ENCODE results near the gene CYP11A1.

Gene CYP11A1

GRCh38 chr15:74388363-74388951, 21.0 kb upstream of the CYP11A1 start:
- DNase-seq (ENCODE audit: low read depth, low spot score): no peak

GRCh38 chr15:74387621-74388362, 20.3 kb upstream of the CYP11A1 start:
- no peak for DNase-seq (ENCODE audit: low read depth, low spot score)

GRCh38 chr15:74387141-74387541, 19.7 kb upstream of the CYP11A1 start:
- no peak for DNase-seq (ENCODE audit: low read depth, low spot score)

- no peak for DNase-seq (ENCODE audit: low read depth, low spot score)
Observed at GRCh38 chr15:74386496-74387140, 19.2 kb upstream of the CYP11A1 start.

GRCh38 chr15:74385733-74386132, 18.3 kb upstream of the CYP11A1 start:
- DNase-seq (ENCODE audit: low read depth, low spot score): no peak

GRCh38 chr15:74384881-74385643, 17.6 kb upstream of the CYP11A1 start:
- DNase-seq (ENCODE audit: low read depth, low spot score): no peak

GRCh38 chr15:74384566-74384880, 17.1 kb upstream of the CYP11A1 start:
- DNase-seq (ENCODE audit: low read depth, low spot score): no peak

GRCh38 chr15:74383695-74384565, 16.5 kb upstream of the CYP11A1 start:
- DNase-seq (ENCODE audit: low read depth, low spot score): peak; percentile 59

GRCh38 chr15:74383286-74383685, 15.8 kb upstream of the CYP11A1 start:
- DNase-seq (ENCODE audit: low read depth, low spot score): no peak

- DNase-seq (ENCODE audit: low read depth, low spot score): no peak
Observed at GRCh38 chr15:74382004-74382816, 14.8 kb upstream of the CYP11A1 start.

GRCh38 chr15:74381481-74381880, 14.0 kb upstream of the CYP11A1 start:
- no peak for DNase-seq (ENCODE audit: low read depth, low spot score)

- DNase-seq (ENCODE audit: low read depth, low spot score): no peak
Observed at GRCh38 chr15:74381190-74381453, 13.7 kb upstream of the CYP11A1 start.

GRCh38 chr15:74380361-74381189, 13.1 kb upstream of the CYP11A1 start:
- DNase-seq (ENCODE audit: low read depth, low spot score): no peak

GRCh38 chr15:74378848-74379247, 11.4 kb upstream of the CYP11A1 start:
- no peak for DNase-seq (ENCODE audit: low read depth, low spot score)

- no peak for DNase-seq (ENCODE audit: low read depth, low spot score)
Observed at GRCh38 chr15:74377831-74378766, 10.7 kb upstream of the CYP11A1 start.

- no peak for DNase-seq (ENCODE audit: low read depth, low spot score)
Observed at GRCh38 chr15:74376825-74377581, 9.6 kb upstream of the CYP11A1 start.

- DNase-seq (ENCODE audit: low read depth, low spot score): no peak
Observed at GRCh38 chr15:74376226-74376625, 8.8 kb upstream of the CYP11A1 start.

- DNase-seq (ENCODE audit: low read depth, low spot score): peak; percentile 71
Observed at GRCh38 chr15:74375303-74375693, 7.9 kb upstream of the CYP11A1 start.

All from activated naive CD8-positive, alpha-beta T cell treated with anti-CD3 and anti-CD28 coated beads, Interleukin-2, amount 50 U/mL, for 16 hours (primary cell).